SK-N-MC (cell line): ENCODE results near the gene MSH6.

Experiments used
- DNase-seq: peaks from one replicate; pipeline ENCODE4 v3.0.0-alpha.2; 2011; ENCODE audit warnings: low read depth, low spot score
- H3K27ac ChIP-seq: fragments of 200-600 bp; sonication (generic); 2 replicates; pipeline ENCODE4 v1.5.1; 2016; ENCODE audit warnings: mixed run types
- H3K36me3 ChIP-seq: fragments of 200-600 bp; sonication (generic); 2 replicates; pipeline ENCODE4 v1.6.1; 2017; ENCODE audit warnings: antibody characterized with exemption, low read length, mixed read lengths; ENCODE audit not compliant: insufficient read depth
- H3K4me3 ChIP-seq: fragments of 200-600 bp; sonication (generic); 2 replicates; pipeline ENCODE4 v1.5.1; 2016
- H3K9ac ChIP-seq: fragments of 200-600 bp; sonication (generic); 2 replicates; pipeline ENCODE4 v1.8.0; 2017; ENCODE audit warnings: mixed run types, mixed read lengths; ENCODE audit not compliant: insufficient read length
- H3K9me3 ChIP-seq: fragments of 200-600 bp; sonication (generic); 2 replicates; pipeline ENCODE4 v1.6.1; 2017; ENCODE audit warnings: low read depth, mild to moderate bottlenecking, antibody characterized with exemption, low read length, moderate library complexity, mixed read lengths
- EZH2 ChIP-seq: fragments of 200-600 bp; sonication (generic); IDR thresholded peaks from one replicate; pipeline ENCODE4 v1.6.1; 2017; ENCODE audit warnings: antibody characterized with exemption
- FOXP2 ChIP-seq: optimal IDR thresholded peaks from 2 replicates; pipeline ENCODE3; 2011; ENCODE audit warnings: mild to moderate bottlenecking, moderate library complexity; ENCODE audit not compliant: insufficient read depth; ENCODE audit errors: extremely low read length, control extremely low read depth
- POLR2AphosphoS5 ChIP-seq: IDR thresholded peaks from 2 replicates; pipeline ENCODE4 v1.6.1; 2012; ENCODE audit warnings: mild to moderate bottlenecking, low read depth, low read length, borderline replicate concordance

Gene MSH6

GRCh38 chr2:47785986-47786385 is 3.0 kb downstream of the MSH6 start:
- no peak overlapping the region for H3K4me3 ChIP-seq
- no peaks in the 10 kb centered on the region for H3K9me3 ChIP-seq
- H3K27ac ChIP-seq: no peak overlapping the region
- DNase-seq: no peak
- peaks cover 57% of the 10 kb centered on the region for H3K36me3 ChIP-seq
- TF ChIP-seq POLR2AphosphoS5 (no peak), EZH2 (no peak), FOXP2 (no peak)
- no peak overlapping the region for H3K9ac ChIP-seq

GRCh38 chr2:47796090-47796697 is 13.2 kb downstream of the MSH6 start:
- no peak overlapping the region for H3K4me3 ChIP-seq
- no peak overlapping the region for H3K27ac ChIP-seq
- H3K9me3 ChIP-seq: no peaks in the 10 kb centered on the region
- no peak overlapping the region for H3K9ac ChIP-seq
- TF ChIP-seq EZH2: no peak
- no peak for TF ChIP-seq FOXP2
- no peak for TF ChIP-seq POLR2AphosphoS5
- peaks cover 94% of the 10 kb centered on the region for H3K36me3 ChIP-seq
- no peak for DNase-seq

GRCh38 chr2:47798631-47799030 is 15.7 kb downstream of the MSH6 start:
- Histone ChIP-seq H3K9ac (no peak overlapping the region), H3K27ac (no peak overlapping the region), H3K4me3 (no peak overlapping the region), H3K9me3 (no peaks in the 10 kb centered on the region), H3K36me3 (peaks cover 100% of the 10 kb centered on the region)
- no peak for DNase-seq
- TF ChIP-seq FOXP2: no peak
- TF ChIP-seq EZH2: no peak
- TF ChIP-seq POLR2AphosphoS5: no peak

- H3K27ac ChIP-seq: no peak overlapping the region
- DNase-seq: no peak
- peaks cover 100% of the 10 kb centered on the region for H3K36me3 ChIP-seq
- H3K9me3 ChIP-seq: no peaks in the 10 kb centered on the region
- H3K9ac ChIP-seq: no peak overlapping the region
- TF ChIP-seq EZH2 (no peak), FOXP2 (no peak), POLR2AphosphoS5 (no peak; the same call in 1 of the 2 replicates)
- no peak overlapping the region for H3K4me3 ChIP-seq
Observed at GRCh38 chr2:47799031-47799609, 16.2 kb downstream of the MSH6 start.

GRCh38 chr2:47801118-47801517 is 18.2 kb downstream of the MSH6 start:
- Histone ChIP-seq H3K27ac (no peak overlapping the region), H3K9me3 (no peaks in the 10 kb centered on the region), H3K4me3 (no peak overlapping the region), H3K36me3 (peaks cover 100% of the 10 kb centered on the region), H3K9ac (no peak overlapping the region)
- TF ChIP-seq EZH2: no peak
- TF ChIP-seq POLR2AphosphoS5: no peak
- no peak for TF ChIP-seq FOXP2
- no peak for DNase-seq

GRCh38 chr2:47803363-47803762 is 20.4 kb downstream of the MSH6 start:
- TF ChIP-seq EZH2 (no peak), FOXP2 (no peak), POLR2AphosphoS5 (no peak)
- Histone ChIP-seq H3K27ac (no peak overlapping the region), H3K36me3 (peaks cover 100% of the 10 kb centered on the region), H3K9ac (no peak overlapping the region), H3K4me3 (no peak overlapping the region), H3K9me3 (no peaks in the 10 kb centered on the region)
- DNase-seq: no peak

GRCh38 chr2:47803770-47804169 is 20.8 kb downstream of the MSH6 start:
- H3K27ac ChIP-seq: no peak overlapping the region
- DNase-seq: no peak
- TF ChIP-seq POLR2AphosphoS5: no peak
- TF ChIP-seq EZH2: no peak
- TF ChIP-seq FOXP2: no peak
- H3K36me3 ChIP-seq: peaks cover 100% of the 10 kb centered on the region
- no peak overlapping the region for H3K4me3 ChIP-seq
- no peaks in the 10 kb centered on the region for H3K9me3 ChIP-seq
- H3K9ac ChIP-seq: no peak overlapping the region

- no peak for DNase-seq
- H3K27ac ChIP-seq: peak overlapping the region; percentile 40; the same call in 1 of the 2 replicates
- TF ChIP-seq POLR2AphosphoS5 (no peak), FOXP2 (no peak), EZH2 (no peak)
- H3K36me3 ChIP-seq: peaks cover 100% of the 10 kb centered on the region
- H3K4me3 ChIP-seq: no peak overlapping the region
- no peak overlapping the region for H3K9ac ChIP-seq
- no peaks in the 10 kb centered on the region for H3K9me3 ChIP-seq
Observed at GRCh38 chr2:47805850-47806249, 22.9 kb downstream of the MSH6 start.
